ENCODE results near the gene TLX2.
"Not testable (repeated sequence)": the region's sequence is repeated elsewhere in the genome, so short reads cannot be mapped to it uniquely, and the experiment has no call there.

The TLX2 gene

DNA sequence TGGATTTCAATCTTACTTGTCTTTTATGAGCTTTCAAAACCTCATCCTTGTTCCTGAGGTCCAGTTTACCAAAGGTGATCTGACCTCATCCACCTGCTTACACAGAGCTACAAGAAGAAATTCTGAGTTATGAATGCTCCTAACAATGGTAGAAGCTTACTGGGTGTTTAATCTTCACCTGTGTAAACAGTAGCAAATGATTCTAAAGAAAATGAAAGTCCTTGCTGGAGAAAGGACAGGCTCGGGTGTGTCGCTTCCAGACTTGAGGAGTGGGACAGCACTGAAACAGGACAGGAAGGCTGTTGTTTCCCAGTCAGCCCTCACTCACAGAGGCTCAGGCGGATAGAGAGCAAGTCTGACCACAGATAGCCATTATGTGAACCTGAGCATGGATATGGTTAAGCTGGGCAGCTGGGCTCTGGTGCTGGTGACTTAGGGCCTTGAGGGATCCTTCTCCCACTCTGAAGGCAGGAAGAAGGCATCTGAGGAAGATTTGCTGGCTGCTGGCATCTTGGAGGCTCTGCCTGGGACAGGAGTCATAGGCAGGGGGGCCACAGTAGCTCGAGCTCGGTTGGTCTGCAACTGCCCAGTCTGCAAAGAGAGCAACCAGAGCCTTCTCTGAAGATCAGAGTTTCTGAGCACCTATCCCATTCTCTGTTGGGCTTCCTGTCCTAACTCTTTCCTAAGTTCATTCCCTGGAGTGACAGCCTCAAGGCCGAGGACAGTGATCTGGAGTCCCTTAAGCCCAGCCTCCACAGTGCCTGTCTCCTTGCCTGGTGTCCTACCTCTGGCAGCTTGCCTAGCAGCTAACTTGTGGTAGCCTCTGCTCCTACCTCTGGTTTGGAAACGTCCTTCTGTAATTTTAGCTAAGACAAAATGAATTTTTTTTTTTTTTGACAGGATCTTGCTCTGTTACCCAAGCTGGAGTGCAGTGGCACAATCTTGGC is 44.3 kb downstream of the TLX2 start:
- DNase-seq, result no peak

DNA sequence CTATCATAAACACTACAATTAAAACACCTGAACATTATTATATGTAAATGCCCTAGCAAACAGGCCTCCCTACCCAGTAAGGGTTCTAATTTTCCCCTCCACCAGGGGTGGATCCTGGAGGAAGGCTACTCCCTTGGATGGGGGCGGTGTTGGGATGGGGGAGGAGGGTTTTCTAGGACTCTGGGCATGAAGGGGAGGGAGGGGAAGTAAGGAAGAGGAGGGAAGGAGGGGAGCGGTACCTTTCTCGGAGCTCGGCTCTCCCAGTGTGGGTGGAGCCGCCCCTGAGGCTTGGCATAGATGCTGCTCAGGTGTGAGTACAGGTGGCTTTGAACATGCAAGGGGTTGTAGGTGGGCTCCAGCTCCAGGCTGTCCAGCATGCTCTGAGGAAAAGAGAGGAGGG is 45.7 kb downstream of the TLX2 start:
- DNase-seq, result no peak

DNA sequence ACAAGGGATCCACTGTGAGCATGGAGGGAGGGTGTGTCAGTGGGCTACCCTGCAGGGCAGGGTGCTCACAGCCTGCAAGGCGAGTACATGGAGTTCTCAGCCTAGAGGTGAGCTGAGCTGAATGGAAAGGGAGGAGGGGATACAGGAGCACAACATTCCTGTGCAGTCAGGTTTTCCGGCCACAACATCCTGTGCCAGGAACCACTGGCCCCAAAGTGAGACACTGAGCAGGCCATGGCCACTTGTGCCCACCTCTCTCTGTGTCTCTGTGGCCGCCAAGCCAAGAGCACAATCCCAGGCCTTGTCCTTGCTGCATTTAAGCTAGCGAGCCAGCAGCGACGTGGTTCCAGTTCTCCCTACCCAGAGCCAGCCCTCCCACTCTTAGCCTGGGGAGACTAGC is 46.3 kb downstream of the TLX2 start:
- no peak for DNase-seq

DNA sequence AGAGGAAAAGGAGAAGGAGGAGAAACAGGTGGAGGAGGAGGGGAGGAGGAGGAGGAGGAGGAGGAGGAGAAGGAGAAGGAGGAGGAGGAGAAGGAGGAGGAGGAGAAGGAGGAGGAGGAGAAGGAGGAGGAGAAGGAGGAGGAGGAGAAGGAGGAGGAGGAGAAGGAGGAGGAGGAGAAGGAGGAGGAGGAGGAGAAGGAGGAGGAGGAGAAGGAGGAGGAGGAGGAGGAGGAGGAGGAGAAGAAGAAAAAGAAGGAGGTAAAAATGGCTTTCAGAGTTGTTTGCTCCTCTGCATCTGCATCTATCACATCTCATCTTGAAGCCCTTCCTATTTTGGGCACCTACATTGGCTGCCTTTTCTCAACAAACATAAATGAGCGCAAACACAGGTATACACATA is 46.8 kb downstream of the TLX2 start:
- DNase-seq, result not testable (repeated sequence)

DNA sequence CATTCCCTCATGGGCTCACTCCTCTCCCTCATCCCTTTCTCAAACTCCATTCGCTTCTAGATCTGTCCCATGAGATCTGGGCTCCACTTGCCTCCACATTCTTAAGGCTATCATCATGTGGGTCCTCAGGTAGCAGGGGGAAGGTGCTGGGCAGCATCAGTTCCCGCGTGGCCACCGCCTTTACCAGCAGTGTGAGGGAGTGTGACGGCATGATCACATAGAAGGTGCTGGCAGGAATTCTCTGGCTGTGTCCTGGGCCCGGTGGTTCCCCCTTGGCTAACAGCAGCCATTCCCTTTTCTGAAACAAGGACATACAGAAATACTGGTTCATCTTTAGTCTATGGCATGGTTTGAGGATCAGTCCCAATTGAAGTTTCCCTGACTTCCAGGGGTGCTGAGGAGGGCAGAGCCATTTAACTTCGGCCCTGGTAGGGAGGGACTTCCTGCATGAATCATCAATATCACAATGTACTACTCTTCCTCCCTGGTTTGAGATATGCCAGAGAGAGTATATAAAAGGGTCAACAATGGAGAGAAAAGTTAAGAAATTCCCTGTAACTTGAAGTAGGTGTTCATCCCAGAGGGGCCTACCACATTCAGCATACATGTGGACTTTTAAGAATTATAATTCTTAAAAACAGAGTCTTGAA is 48.0 kb downstream of the TLX2 start:
- DNase-seq, result no peak

DNA sequence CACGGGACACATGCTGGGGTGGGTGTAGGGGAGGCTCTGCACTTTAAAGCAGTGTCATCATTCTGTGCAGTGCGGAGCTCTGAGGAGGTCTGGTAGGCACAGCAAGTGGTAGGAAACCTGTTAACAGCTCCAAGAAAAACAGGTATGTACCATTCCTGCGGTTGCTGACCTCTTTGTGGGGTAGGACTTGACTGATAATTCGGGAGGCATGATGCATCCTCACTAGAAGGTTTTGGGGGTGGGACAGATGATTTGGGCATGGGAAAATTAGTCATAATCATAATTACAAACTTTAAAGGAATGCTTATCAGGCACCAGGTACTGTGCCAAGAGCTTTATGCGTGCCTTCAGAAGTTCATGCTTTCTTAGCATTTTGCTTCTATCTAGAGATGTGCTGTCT is 50.0 kb downstream of the TLX2 start:
- DNase-seq, result no peak

DNA sequence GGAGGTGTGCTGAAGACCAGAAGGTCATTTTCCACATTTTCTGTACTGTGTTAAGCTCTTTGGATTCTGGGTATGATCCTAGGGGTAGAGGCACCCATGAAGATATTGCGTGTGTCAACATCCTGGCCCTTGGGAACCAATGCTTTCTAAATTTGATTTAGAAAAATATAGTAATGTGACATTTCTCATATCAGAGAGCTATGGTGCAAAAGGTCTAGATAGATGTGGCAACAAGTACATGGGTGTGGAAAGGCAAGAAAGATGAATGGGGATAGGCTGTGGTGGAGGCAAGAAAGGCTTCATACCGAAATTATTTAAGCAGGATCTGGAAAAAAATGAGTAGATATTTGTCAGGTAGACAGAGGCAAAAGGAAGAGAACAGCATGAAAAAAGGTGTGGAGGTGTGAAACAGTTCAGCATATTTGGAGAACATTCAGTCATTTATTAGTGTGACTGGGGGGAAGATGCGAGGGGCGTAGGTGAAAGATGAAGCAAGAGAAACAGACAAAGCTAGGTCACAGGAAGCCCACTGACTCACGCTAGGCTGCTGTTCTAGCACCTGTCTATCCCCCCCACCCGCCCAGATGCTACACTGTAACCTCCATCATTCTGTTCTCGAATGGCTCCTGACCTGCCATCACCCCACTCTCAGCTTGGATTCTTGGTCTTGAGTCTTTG is 52.0 kb downstream of the TLX2 start:
- no peak for DNase-seq

DNA sequence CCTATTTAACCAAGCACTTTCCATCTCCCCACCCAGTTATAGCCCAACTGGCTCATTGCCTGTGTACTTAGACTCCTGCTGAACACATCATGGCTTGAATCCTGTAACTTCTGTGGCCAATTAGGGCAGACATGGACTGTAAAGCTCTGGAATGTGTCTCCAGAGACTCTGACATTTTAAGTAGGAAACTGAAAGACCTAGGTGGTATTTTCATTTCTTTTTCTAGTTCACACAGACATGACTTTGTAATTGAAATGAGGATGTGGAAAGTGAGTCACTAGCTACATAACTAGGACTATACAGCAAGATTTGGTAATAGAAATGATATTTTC is 52.5 kb downstream of the TLX2 start:
- DNase-seq, result no peak
